HG03521 (cell line): Measurements from ENCODE around the gene MRPS7.

Source experiments
- ATAC-seq: cut with Tn5 transposase; IDR thresholded peaks from one replicate; pipeline ENCODE4 v1.9.1; 2021; ENCODE audit warnings: mild to moderate bottlenecking, moderate library complexity; ENCODE audit not compliant: unreplicated experiment

The MRPS7 gene

DNA sequence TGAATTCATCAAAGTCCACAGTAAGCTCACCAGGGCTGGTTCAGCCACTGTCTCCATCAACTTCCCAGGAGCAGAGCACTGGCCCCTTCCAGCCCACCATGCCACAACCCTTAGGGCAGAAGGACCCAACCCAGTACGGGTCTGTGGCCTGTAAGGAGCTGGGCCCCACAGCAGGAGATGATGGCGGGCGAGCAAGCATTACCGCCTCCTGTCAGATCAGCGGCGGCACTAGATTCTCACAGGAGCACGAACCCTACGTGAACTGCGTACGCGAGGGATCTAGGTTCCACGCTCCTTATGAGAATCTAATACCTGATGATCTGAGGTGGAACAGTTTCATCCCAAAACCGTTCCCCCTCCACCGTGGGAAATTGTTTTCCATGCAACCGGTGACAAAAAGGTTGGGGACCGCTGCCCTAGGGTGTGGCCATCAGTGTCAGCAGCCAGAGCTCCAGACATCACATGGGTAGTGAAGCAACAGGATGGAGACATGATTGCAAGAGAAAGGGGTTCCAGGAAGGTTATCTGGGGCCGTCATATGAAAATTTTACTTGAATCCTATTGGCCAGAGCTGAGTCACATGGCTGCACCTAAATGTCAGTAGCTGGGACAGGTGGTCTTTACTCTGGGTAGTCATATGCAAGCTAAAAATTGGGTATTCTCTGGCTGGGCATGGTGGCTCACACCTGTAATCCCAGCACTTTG is 40.0 kb downstream of the MRPS7 start:
- no peak for ATAC-seq

DNA sequence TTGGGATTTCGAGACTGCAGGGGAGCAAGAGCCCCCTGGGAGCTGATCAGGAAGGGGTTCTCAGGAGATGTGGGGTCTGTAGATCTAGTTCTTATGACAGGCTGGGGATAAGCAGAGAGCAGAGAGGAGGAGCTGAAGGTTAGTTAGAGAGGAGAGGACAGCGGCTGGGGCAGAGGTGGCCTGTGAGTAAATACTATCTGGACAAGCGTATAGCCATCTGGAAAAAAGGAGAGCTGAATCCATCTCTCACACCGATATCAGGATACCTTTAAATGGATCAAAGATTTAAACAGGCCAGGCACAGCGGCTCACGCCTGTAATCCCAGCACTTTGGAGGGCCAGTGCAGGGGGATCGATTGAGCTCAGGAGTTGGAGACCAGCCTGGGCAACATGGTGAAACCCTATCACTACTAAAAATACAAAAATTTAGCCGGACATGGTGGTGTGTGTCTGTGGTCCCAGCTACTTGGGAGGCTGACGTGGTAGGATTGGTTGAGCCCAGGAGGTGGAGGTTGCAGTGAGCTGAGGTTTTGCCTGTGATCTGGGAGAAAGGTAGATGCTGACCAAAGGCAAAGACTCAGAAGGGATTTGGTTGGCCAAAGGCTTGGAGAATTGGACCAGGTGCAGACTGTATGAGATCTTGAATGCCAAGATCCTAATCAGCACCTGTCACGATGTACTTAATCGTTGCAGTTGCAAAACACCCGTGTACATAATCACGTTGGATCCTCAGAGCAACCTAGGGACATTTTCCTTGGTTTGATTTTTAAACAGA is 46.5 kb downstream of the MRPS7 start:
- no peak for ATAC-seq

DNA sequence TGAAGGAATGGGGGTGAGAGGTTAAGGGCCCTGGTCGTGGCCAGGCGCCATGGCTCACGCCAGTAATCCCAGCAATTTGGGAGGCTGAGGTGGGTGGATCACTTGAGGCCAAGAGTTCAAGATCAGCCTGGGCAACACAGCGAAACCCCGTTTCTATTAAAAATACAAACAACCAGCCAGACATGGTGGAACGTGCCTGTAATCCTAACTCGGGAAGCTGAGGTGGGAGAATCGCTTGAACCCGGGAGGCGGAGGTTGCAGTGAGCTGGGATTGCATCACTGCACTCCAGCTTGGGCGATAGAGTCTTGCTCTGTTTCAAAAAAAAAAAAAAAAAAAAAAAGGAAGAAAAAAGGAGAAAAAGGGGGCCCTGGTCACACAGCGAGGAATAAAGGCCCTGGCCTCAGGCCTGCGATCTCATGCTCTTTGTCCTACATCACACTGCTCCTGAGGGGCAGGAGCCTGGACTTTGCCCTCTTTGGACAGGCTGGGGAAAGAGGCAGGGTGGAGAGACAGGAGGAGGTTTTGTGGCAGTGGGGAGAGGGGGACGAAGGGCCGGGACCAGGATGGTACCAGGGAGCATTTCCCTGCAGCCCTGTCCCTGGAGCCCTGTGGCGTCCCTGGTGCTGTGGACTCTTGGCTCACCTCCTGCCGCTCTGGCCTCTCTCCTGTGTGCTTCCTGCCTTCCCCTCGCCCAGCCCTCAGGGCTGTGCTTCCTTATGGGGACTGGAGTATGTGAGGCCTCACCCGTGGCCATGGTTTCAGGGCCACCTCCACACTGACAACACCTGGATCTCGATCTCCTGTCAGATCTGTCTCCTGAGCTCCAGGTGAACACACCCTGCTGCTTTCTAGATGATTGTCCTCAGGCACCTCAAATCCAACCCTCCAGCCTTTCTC is 47.3 kb downstream of the MRPS7 start:
- ATAC-seq = no peak

DNA sequence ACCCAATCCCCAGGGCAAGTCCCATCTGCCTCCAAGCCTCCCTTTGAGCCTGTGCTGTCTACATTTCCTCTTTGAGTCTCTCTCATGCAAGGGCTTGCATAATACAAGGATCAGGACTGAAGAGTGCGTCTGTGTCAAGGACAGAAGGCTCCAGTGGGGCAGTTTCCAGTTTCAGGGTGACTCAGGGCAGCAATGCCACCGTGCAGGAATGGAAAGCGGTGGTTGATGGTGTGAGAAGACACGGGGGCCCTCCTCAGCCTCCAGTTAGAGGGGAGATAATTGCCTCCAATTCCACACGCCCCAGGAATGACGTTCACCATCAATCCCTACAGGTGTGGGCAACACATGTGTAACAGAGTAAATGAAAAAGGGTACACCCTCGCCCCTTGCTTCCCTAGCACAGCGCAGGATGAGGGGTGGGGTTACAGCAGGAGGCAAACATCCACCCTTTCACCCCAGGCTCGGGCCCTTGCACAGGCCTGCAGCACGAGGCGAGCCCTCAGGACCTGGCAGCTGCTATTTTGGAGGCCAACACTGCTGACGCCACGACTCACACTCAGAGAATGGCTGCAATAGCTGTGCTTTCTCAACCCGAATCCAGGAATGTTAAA is 52.4 kb downstream of the MRPS7 start:
- ATAC-seq = no peak

DNA sequence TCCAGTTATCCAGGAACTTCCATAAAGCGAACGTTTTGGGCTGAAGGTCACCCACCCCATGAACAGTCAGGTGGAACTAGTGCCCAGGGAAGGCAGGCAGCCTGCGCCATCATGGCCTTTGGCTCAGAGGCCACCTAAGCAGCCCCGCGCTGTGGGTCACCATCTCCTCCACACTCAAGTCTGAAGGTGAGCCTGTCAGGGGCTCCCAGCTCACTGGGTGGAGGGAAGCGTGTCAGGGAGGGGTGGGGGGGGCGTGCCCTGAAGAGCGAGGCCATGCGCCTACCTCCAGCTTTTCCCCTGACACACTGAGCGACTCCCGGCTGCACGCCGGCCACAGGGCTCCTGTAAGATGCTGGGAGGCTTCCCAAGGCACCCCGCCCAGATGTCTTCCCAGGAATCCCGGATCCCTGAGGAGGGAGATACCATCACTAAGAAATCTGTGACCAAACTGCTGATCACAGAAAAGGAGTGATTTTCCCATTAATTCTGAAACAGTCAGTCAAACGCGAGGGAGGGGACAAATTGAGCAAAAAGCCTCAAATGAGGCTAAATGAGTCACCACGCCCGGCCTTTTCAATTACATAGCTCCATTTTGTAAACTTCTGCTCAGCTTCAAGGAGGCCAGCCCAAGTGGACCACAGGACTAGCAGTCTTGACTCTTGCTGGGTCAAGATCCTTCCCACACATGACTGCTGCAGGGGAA is 54.0 kb downstream of the MRPS7 start:
- ATAC-seq = no peak
